KOPT-K1 (cell line): ENCODE results near the gene NKTR.
A peak's percentile ranks its signal among the peaks of the same experiment; 100 is the strongest.
"Not testable (repeated sequence)": the region's sequence is repeated elsewhere in the genome, so short reads cannot be mapped to it uniquely, and the experiment has no call there.

ENCODE experiments used
- H3K27ac ChIP-seq: fragments of 200-600 bp; sonication (generic); 2 replicates; pipeline ENCODE4 v1.5.1; 2016; ENCODE audit warnings: antibody characterized with exemption, mild to moderate bottlenecking, low read depth, low read length; ENCODE audit not compliant: poor library complexity, severe bottlenecking
- H3K36me3 ChIP-seq: fragments of 200-600 bp; sonication (generic); 2 replicates; pipeline ENCODE4 v1.5.1; 2017; ENCODE audit warnings: antibody characterized with exemption, mild to moderate bottlenecking, low read length, moderate library complexity; ENCODE audit not compliant: insufficient read depth
- H3K9me3 ChIP-seq: fragments of 200-600 bp; sonication (generic); 2 replicates; pipeline ENCODE4 v1.5.1; 2017; ENCODE audit warnings: antibody characterized with exemption, low read length, mild to moderate bottlenecking; ENCODE audit not compliant: insufficient read depth, poor library complexity, severe bottlenecking

The NKTR gene

DNA sequence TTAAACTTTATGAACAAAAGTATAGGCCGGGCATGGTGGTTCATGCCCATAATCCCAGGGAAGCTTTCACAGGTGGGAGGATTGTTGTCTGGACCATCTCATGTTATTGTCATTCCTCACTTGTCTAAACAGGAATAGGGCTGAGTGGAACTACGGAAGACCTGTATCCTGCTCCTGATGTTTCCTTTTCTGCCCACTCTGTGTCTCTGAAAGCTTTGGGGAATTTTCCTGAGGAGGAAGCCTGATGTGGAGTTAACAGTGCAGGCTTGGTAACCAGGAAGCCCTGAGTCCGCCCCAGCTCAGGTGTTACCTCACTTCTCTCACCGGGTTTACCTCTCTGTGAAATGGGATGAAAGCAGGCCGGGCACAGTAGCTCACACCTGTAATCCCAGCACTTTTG is 11.9 kb upstream of the NKTR start:
- H3K27ac ChIP-seq: no peak overlapping the region
- H3K36me3 ChIP-seq: peaks cover 20% of the 10 kb centered on the region
- H3K9me3 ChIP-seq: no peaks in the 10 kb centered on the region

- Histone ChIP-seq H3K27ac (peak overlapping the region; percentile 63), H3K36me3 (peaks cover 29% of the 10 kb centered on the region), H3K9me3 (no peaks in the 10 kb centered on the region)
Measured at GRCh38 chr3:42589382-42590109, 10.9 kb upstream of the NKTR start.

DNA sequence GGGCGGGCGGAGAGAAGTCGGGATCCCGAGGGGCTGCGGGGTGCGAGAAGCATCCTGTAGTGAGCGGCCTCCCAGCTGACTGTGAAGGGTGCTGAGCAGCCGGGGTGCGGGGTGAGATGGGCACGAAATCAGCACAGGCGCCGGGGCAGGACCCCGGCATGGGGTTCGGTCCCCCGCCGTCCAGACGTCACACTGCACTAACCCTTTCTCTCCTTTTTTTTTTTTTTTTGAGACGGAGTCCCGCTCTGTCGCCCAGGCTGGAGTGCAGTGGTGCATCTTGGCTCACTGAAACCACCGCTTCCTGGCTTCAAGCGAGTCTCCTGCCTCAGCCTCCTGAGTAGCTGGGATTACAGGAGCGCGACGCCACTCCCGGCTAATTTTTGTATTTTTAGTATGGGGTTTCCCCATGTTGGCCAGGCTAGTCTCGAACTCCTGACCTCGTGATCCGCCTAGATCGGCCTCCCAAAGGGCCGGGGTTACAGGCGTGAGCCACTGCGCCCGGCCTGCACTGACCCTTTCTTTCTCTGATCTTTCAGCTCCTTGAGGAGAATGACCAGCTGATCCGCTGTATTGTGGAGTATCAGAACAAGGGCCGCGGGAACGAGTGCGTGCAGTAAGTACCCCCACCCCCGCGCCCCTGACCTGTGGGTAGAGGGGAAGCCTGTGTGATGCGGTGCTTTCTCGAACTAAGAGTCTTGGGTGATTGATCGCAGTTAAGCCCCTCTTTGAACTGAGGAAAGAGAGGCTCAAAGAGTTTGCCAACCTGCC is 9.3 kb upstream of the NKTR start:
- H3K36me3 ChIP-seq: peaks cover 45% of the 10 kb centered on the region
- no peaks in the 10 kb centered on the region for H3K9me3 ChIP-seq
- H3K27ac ChIP-seq: peak overlapping the region; percentile 49

DNA sequence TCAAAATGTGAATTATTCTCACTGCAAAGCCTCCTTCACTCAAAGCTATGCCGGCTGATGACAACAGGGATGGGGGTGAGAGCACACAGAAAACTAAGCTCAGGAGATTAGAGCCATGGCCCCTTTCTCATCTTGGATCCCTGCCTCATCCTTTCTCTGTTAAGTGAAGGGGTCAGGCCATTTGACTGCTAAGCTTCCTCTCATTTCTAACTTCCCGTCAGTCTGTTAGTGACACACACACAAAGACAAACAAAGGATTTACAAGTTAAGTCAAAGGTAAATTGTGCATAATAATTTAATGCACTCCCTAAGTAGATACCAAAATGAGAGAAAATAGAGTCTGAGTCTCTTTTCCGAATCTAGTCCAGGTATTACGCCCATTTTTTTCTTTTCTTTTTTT is 8.7 kb upstream of the NKTR start:
- H3K36me3 ChIP-seq: peaks cover 50% of the 10 kb centered on the region
- H3K9me3 ChIP-seq: no peaks in the 10 kb centered on the region
- H3K27ac ChIP-seq: no peak overlapping the region

DNA sequence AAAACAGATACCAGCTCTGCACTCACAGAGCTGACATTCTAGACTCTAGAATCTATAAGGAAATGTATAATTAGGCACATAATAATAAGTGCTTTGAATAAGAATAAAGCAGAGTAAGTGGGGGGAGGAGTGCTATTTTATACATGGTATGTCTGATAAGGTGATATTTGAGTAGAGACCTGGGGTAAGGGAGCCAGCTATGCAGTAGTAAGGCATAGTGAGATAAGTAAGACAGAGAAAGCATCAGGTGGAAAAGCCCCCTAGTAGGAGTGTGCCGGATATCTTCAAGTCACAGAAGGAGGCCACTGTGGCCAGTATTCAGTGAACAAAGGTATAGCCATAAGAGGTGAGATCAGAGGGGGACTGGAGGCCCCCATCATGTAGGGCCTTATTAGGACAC is 6.9 kb upstream of the NKTR start:
- Histone ChIP-seq H3K27ac (no peak overlapping the region), H3K9me3 (no peaks in the 10 kb centered on the region), H3K36me3 (peaks cover 52% of the 10 kb centered on the region)

GRCh38 chr3:42595682-42596081 is 4.8 kb upstream of the NKTR start:
- Histone ChIP-seq H3K9me3 (no peaks in the 10 kb centered on the region), H3K27ac (no peak overlapping the region), H3K36me3 (peaks cover 52% of the 10 kb centered on the region)

DNA sequence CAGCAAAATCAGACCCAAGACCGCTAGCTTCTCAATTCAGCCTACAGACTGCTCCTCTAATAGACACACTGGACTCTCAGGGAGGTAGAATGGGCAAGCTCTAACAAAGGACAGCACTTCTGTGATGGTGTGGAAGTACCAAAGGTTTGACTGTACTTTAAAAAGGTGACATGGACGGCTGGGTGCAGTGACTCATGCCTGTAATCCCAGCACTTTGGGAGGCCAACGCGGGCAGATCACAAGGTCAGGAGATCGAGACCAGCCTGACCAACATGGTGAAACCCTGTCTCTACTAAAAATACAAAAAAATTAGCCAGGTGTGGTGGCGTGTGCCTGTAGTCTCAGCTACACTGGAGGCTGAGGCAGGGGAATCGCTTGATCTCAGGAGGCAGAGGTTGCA is 3.4 kb upstream of the NKTR start:
- peaks cover 48% of the 10 kb centered on the region for H3K36me3 ChIP-seq
- H3K27ac ChIP-seq, H3K9me3 ChIP-seq: not testable (repeated sequence)

DNA sequence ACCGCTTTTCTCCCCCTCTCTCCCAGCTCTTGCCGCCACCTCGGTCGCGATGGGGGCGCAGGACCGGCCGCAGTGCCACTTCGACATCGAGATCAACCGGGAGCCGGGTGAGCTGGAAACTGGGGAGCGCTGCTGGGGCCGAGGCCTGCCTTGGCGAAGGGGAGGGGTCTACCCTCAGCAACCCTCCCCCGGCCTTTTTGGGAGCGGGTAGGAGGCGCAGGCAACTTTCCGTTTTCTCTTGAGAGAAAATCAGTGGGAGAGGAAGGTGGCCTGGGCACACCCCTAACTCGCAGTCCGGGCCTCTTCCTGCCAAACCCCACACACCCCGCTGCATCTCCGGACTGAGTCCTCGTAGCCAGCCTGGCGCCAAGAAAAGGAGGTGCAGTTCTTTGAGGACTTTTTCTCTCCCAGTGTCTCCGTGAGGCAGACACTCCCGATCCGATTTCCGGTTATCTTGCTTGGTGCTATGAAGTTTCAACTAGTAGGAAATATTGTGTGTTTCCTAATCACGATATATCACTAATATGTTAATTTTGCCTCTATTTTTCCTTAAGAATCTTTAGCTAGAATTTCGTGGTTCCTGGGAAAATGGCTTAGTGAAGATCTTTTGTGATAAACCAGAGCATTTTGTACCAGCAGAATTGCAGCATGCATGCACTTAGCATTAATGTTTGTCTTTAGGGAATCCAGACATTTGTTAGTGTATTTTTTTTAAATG is 631 bp downstream of the NKTR start:
- Histone ChIP-seq H3K27ac (peak overlapping the region; percentile 77), H3K36me3 (peaks cover 43% of the 10 kb centered on the region)

DNA sequence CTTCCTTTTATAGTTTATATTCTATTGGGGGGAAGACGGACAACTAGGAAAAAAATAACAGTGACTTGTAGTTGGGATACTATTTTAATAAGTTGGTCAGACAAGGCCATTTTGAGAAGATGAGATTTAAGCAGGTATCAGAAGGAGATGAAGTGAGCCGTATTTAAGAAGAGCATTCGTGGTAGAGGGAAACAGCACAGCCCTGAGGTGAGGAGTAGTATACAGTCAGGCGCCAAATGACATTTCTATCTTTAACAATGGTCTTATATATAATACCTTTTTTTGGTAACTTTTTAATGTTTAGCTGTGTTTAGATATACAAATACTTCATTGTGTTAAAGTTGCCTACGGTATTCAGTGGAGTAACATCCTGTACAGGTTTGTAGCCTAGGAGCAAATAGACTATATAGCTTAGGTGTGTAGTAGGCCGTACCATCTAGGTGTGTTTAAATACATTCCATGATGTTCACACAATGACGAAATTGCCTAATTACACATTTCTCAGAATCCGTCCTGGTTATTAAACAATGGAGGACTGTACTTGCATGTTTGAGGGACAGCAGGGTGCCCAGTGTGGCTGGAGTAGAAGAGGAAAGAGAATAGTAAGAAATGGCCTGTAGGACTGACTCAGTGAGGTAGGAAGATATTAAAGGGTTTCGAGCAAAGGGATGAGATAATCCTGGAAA is 1.6 kb downstream of the NKTR start:
- Histone ChIP-seq H3K9me3 (peaks cover 15% of the 10 kb centered on the region), H3K27ac (peak overlapping the region; percentile 77), H3K36me3 (peaks cover 44% of the 10 kb centered on the region)

More for the DNA sequence above, 631 bp downstream of the NKTR start:
- H3K9me3 ChIP-seq: peaks cover 15% of the 10 kb centered on the region

DNA sequence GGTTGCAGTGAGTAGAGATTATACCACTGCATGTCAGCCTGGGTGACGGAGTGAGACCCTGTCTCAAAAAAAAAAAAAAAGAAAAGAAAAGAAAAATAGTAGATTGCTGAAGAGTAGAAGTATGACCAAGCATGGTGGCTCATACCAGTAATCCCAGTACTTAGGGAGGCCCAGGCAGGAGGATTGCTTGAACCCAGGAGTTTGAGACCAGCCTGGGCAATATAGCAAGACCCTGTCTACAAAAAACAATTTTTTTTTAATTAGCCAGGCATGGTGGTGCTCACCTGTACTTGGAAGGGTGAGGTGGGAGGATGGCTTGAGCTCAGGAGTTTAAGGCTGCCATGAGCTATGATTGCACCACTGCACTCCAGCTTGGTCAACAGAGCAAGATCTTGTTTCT is 2.5 kb downstream of the NKTR start:
- H3K9me3 ChIP-seq: peaks cover 15% of the 10 kb centered on the region
- no peak overlapping the region for H3K27ac ChIP-seq
- H3K36me3 ChIP-seq: peaks cover 53% of the 10 kb centered on the region

DNA sequence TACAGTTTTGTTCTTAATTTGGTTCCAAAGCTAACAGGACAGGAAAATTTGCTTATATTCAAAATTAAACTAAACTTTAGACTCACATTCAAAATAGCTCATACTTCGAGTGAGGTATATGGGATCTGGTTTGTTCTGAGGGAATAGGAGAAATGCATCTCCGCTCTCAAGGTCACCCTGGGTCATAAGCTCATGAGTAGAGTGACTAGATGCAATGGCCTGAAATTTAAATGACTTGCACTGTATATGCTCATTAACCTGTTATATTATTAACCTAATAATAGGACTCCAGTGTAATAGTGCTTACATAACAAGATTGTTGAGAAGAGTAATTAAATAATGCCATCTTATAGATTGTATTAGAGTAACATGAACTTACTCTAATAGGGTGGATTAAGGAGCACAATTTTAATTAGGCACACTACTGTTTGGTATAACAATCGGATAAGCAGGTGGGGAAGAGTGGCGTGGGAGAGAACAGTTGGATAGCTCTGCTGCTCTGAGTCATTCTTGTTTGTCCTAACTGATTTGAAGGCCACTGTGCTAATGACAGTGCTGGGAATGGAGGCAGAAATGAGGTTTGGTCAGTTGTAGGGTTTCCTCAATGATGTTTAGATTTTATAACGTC is 5.2 kb downstream of the NKTR start:
- H3K27ac ChIP-seq: no peak overlapping the region
- H3K36me3 ChIP-seq: peaks cover 80% of the 10 kb centered on the region
- peaks cover 15% of the 10 kb centered on the region for H3K9me3 ChIP-seq

DNA sequence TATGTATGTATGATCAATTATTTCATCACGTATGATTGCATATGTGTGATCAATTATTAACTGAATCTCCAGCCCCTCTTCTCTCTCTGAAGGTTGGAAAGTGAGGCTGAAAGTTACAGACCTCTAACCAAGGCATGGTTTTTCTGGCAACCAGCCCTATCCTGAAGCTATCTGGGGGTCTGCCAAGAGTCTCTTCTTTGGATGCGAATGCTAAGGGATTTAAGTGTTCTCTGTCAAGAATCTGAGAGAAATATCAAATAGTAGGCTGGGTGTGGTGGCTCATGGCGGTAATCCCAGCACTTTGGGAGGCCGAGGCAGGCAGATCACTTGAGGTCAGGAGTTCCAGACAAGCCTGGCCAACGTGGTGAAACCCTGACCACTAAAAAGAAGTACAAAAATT is 8.1 kb downstream of the NKTR start:
- Histone ChIP-seq H3K9me3 (peaks cover 8% of the 10 kb centered on the region), H3K27ac (no peak overlapping the region), H3K36me3 (peaks cover 92% of the 10 kb centered on the region)

DNA sequence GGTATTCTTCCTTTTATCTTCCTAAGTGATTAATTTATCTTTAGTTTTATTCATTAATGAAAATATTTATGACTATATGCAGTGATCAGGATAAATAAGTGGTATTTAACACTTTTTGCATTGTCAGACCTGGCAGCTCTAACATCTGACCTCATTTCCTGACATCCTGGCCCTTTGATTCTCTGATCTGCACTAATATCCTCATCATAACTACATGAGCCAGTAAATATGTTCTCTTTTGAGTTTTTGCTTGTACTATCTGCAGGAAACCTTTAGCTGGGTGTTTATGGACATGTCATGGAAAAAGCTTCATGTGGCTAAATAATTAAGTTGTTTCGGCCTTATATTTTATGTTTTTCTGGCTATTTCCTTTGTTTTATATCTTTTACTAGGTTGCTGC is 10.5 kb downstream of the NKTR start:
- H3K27ac ChIP-seq: no peak overlapping the region
- peaks cover 88% of the 10 kb centered on the region for H3K36me3 ChIP-seq
- H3K9me3 ChIP-seq: no peaks in the 10 kb centered on the region

- Histone ChIP-seq H3K27ac (no peak overlapping the region), H3K9me3 (no peaks in the 10 kb centered on the region), H3K36me3 (peaks cover 88% of the 10 kb centered on the region)
Measured at GRCh38 chr3:42612217-42612616, 11.7 kb downstream of the NKTR start.
